ENCODE results near the gene GNAI3.

DNA sequence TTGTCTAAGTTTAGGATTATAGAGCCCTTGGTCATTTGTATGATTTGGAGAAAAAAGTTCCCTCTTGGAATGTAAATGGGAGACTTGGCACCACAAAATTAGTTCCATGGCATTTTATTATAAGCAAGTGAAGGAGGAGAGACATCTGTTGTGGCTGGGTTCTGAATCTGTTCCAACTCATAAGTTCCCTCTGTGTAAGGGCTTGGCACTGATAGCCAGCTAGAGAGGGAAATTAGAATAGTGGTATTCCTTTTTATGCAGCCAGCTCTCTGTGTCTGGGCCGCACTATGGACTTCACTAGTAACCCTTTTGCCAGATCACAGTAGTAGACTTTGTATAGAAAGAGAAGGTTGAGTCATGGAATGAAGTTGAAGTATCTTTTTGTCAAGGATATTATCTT is 31.1 kb downstream of the GNAI3 start:
- TF ChIP-seq, protein P1, sequence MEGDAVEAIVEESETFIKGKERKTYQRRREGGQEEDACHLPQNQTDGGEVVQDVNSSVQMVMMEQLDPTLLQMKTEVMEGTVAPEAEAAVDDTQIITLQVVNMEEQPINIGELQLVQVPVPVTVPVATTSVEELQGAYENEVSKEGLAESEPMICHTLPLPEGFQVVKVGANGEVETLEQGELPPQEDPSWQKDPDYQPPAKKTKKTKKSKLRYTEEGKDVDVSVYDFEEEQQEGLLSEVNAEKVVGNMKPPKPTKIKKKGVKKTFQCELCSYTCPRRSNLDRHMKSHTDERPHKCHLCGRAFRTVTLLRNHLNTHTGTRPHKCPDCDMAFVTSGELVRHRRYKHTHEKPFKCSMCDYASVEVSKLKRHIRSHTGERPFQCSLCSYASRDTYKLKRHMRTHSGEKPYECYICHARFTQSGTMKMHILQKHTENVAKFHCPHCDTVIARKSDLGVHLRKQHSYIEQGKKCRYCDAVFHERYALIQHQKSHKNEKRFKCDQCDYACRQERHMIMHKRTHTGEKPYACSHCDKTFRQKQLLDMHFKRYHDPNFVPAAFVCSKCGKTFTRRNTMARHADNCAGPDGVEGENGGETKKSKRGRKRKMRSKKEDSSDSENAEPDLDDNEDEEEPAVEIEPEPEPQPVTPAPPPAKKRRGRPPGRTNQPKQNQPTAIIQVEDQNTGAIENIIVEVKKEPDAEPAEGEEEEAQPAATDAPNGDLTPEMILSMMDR (IDR thresholded peaks at IDR 0.05) = no peak
- no peak for TF ChIP-seq POLR2A (IDR thresholded peaks at IDR 0.05)
